NCI-H1092 (cell line): Measurements from ENCODE around the gene SCN1B.
"Not testable (repeated sequence)": the region's sequence is repeated elsewhere in the genome, so short reads cannot be mapped to it uniquely, and the experiment has no call there.

ENCODE experiments used
- DNase-seq: peaks from one replicate; lab custom pipeline; 2025; lab: John Stamatoyannopoulos, UW

Gene SCN1B

DNA sequence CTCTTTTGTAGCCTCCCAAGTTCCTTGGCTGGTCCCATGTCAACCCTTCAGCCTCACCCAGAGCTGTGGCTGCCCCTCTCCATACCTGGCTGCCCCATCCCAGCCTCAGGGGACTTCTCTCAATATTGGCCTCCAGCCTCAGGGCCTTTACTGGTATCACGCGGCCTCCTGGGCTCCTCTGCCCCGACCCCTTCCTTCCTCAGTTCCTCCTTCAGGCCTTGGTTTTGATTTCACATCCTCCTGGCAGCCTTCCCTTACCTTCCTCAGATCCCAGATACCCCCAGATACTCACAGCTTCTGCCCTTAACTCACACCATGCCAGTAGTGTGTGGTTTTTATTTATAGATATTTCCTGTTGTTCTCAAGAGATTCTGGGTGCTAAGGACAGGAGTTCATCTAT, 12.8 kb upstream of the SCN1B start:
- no peak for DNase-seq

- DNase-seq, result no peak
Measured at GRCh38 chr19:35018379-35018778, 11.9 kb upstream of the SCN1B start.

DNA sequence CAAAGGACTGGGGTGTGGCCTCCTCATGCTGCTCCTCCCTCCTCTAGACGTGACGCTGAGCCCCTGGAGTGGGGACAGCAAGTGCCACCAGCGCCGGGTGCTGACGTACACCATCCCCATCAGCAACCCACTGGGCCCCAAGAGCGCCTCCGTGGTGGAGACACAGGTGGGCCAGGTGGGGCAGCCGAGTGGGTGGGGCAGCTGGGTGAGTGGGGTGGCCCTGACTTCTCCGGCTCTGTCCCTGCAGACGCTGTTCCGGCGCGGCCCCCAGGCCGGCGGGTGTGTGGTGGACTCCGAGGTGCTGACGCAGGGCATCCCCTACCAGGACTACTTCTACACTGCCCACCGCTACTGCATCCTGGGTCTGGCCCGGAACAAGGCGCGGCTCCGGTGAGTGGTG, 11.1 kb upstream of the SCN1B start:
- no peak for DNase-seq

GRCh38 chr19:35021016-35021415, 9.3 kb upstream of the SCN1B start:
- no peak for DNase-seq

- DNase-seq, result no peak
Measured at GRCh38 chr19:35021596-35021995, 8.7 kb upstream of the SCN1B start.

- no peak for DNase-seq
Measured at GRCh38 chr19:35022460-35022859, 7.8 kb upstream of the SCN1B start.

- DNase-seq, result no peak
Measured at GRCh38 chr19:35023428-35023827, 6.8 kb upstream of the SCN1B start.

- DNase-seq, result no peak
Measured at GRCh38 chr19:35024095-35024494, 6.2 kb upstream of the SCN1B start.

DNA sequence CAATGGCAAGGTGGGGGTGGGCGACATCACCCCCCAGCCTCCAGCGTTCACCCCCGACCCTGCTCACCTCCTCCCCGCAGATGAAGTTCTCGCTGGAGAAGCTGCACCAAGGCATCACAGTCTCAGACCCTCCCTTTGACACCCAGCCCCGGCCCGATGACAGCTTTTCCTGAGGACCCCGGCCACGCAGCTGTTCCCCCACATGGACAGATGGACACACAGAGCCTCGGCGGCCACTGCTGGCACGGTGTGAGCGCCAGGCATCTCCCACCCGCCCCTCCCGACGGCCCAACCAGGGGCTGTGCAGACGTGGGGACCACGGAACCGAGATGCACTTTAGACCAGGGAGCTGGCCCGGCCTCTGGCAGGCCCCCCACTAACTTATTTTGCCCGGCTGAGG, 4.3 kb upstream of the SCN1B start:
- DNase-seq, result no peak

DNA sequence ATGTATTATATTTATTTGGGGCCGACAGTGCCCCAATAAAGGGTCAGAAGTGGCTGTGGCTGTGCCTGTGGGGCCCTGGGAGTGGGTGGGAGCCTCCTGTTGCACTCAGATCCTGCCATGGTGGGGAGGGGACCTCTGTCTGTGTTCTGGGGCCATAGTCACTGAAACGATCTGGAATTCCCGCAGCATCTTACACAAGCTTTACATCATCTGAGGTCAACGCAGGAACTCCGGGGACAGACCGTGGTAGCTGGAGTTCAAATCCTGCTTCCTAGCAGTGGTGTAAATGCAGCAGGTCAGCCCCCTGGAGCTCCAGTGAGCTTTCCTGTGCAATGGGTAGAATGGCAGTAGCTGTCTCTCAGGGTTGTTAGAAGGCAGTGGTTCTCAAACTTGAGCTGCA, 3.9 kb upstream of the SCN1B start:
- DNase-seq, result no peak

DNA sequence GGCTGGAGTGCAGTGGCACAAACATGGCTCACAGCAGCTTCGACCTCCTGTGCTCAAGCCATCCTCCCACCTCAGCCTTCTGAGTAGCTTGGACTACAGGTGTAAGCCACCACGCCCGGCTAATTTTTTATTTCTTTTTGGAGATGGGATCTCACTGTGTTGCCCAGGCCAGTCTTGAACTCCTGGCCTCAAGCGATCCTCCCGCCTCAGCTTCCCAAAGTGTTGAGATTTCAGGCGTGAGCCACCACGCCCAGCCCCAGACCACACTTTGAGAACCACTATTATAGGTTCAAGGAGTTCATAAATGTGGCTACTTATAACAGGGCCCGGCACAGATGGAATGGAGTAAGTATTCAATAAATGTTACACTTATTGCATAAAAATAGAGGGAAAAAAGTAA, 3.3 kb upstream of the SCN1B start:
- no peak for DNase-seq

DNA sequence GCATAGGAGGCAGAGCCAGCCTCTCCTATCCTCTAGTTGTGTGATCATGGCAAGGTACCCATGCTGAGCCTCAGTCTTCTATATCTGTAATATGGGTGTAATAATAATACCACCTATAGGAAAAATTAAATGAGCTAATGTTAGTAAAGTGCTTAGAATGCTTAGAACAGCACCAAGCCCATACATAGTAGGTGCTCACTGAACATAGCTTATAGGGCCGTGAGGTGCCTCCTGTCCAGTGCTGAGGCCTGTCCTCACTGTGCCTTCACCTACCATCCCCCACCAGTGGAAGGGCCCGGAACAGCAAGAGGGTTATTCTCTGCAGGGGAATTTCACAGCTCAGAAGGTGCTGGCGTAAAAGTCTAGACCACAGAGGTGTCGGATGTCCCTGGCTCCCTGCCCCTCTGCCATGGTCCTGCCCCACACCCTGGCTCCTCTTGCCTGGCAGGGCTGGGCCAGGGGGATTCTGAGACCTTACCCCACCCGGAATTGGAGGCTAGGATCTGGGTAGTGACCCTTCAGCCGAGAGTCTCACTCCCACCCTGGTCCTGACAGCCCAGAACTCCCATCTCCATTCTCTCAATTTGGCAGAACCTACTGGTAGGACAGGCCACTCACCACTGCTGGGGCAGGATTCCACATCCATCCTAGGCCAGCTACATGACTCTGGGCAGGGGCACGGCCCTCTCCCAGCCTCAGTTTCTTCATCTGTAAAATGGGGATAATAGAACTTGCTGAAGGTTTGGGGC, 2.2 kb upstream of the SCN1B start:
- no peak for DNase-seq

DNA sequence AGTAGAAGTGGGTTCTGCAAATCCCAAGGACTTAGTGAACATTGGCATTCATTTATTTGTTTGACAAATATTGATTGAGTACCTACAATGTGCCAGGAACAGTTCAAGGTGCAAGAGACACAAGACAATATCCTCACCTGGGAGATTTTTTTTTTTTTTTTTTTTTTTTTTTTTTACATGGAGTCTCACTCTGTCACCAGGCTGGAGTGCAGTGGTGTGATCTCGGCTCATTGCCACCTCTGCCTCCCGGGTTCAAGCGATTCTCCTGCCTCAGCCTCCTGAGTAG, 1.7 kb upstream of the SCN1B start:
- DNase-seq, result not testable (repeated sequence)

DNA sequence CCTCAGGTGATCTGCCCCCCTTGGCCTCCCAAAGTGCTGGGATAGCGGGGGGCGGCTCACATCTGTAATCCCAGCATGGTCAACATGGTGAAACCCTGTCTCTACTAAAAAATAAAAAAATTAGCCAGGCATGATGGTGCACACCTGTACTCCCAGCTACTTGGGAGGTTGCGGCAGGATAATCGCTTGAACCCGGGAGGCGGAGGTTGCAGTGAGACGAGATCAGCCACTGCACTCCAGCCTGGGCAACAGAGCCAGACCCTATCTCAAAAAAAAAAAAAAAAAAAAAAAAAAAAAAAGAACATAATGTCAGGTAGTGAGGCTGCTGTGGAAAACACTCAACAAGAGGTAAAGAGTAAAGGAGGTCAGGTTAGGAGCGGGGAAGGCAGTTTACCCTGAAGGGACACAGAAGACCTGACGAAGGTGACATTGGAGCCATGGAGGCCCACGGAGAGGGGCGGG, 964 bp upstream of the SCN1B start:
- DNase-seq, result not testable (repeated sequence)

- no peak for DNase-seq
Measured at GRCh38 chr19:35029737-35030256, 473 bp upstream of the SCN1B start.

DNA sequence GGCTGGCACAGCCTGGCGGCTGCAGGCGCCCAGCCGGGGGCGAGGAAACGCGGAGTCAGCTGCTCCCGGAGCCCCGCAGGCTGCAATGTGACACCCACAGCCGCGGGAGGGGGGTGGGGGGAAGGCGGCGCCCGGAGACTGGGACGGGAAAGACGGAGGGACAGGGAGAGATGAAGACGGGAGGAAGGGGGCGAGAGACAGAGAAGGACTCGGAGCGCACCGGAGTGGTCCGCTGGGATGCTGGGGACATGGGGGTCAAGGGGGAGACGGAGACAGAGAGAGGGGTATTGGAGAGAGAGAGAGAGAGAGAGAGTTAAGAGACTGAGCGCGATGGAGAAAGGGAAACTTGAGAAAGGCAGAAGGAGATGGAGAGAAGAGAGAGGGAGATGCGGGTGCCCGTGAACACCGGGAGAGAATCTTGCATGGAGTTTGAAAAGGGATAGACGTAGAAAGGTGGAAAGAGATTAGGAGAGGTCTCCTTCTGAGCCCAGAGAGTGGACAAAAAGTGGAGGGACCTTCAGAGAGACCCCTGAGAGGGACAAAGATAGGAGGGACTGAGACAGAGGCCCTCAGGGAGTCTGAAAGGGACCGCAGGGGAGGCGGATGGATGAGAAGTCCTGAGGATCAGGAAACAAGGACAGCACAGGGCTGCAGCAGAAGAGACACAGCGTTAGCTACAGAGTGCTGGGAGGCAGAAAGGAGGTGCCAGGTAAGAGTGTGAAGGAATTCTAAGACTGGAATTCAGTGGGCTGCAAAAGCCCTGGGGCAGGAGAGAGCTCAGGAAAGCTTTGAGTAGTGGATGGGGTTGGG, 1.0 kb downstream of the SCN1B start:
- no peak for DNase-seq

- no peak for DNase-seq
Measured at GRCh38 chr19:35032356-35032865, 2.1 kb downstream of the SCN1B start.

- DNase-seq, result no peak
Measured at GRCh38 chr19:35033067-35034004, 3.1 kb downstream of the SCN1B start.

GRCh38 chr19:35034005-35034502, 3.8 kb downstream of the SCN1B start:
- no peak for DNase-seq

DNA sequence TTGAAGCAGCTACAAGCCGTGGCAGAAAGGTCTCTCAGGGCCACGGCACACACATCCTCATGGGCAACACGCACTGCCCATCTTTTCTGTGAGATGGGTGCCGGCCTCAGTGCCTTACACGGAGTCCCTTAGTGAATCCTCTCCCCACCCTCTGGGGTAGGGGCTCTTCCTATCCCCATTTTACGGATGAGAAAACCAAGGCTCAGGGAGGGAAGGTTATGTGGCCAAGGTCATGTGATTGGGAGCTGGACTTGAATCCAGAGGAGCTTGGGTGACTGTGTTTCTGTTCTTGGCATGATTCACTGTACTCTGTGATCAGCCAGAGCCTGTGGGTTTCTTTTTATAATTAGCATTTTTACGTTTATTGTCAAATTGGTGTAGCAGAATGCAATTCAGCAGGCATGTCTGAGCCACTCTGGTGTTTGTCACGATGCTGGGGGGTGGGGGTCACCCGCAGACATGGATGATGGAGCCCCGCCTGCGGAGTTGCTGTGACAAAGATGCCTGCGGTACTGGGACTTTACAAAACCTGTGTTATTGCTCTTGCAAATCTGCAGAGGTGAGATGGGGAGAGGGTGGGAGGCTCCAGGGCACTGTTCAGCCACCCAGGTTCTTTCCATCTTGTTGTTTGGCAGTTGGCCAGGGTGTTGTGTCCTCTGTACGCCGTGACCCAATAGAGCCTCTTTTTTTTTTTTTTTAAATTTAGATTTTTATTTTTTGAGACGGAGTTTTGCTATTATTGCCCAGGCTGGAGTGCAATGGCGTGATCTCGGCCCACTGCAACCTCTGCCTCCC, 4.5 kb downstream of the SCN1B start:
- no peak for DNase-seq
